ENCODE data around the gene ABCB8.

Gene ABCB8

GRCh38 chr7:151094675-151095074 lies 66.4 kb downstream of the ABCB8 start:
- DNase-seq (ENCODE audit: low spot score) (no peak), ATAC-seq (ENCODE audit: low read depth) (no peak)
- no peak for TF ChIP-seq CTCF (IDR thresholded peaks at IDR 0.05; ENCODE audit: poor library complexity, severe bottlenecking)
- Histone ChIP-seq H3K9me3 (ENCODE audit: severe bottlenecking) (no peaks in the 10 kb centered on the region), H3K36me3 (ENCODE audit: low read depth) (peaks cover 39% of the 10 kb centered on the region), H3K27ac (ENCODE audit: poor library complexity, severe bottlenecking) (no peak overlapping the region), H3K27me3 (ENCODE audit: insufficient read depth, poor library complexity, severe bottlenecking) (no peaks in the 10 kb centered on the region), H3K4me3 (ENCODE audit: severe bottlenecking) (no peak overlapping the region), H3K4me1 (ENCODE audit: insufficient read depth, poor library complexity, severe bottlenecking) (no peaks in the 10 kb centered on the region)

- no peak overlapping the region for H3K4me3 ChIP-seq (ENCODE audit: severe bottlenecking)
- H3K27me3 ChIP-seq (ENCODE audit: insufficient read depth, poor library complexity, severe bottlenecking), result no peaks in the 10 kb centered on the region
- H3K36me3 ChIP-seq (ENCODE audit: low read depth), result peaks cover 39% of the 10 kb centered on the region
- ATAC-seq (ENCODE audit: low read depth), result 0 out of 3 replicates have a peak, but pooled peaks have one; percentile 12
- H3K27ac ChIP-seq (ENCODE audit: poor library complexity, severe bottlenecking), result no peak overlapping the region
- H3K4me1 ChIP-seq (ENCODE audit: insufficient read depth, poor library complexity, severe bottlenecking), result no peaks in the 10 kb centered on the region
- no peak for TF ChIP-seq CTCF (IDR thresholded peaks at IDR 0.05; ENCODE audit: poor library complexity, severe bottlenecking)
- no peaks in the 10 kb centered on the region for H3K9me3 ChIP-seq (ENCODE audit: severe bottlenecking)
- DNase-seq (ENCODE audit: low spot score), result no peak
Measured at GRCh38 chr7:151095123-151095797, 67.0 kb downstream of the ABCB8 start.

- no peak for DNase-seq (ENCODE audit: low spot score)
- no peaks in the 10 kb centered on the region for H3K4me1 ChIP-seq (ENCODE audit: insufficient read depth, poor library complexity, severe bottlenecking)
- H3K27me3 ChIP-seq (ENCODE audit: insufficient read depth, poor library complexity, severe bottlenecking), result no peaks in the 10 kb centered on the region
- H3K4me3 ChIP-seq (ENCODE audit: severe bottlenecking), result no peak overlapping the region
- H3K9me3 ChIP-seq (ENCODE audit: severe bottlenecking), result no peaks in the 10 kb centered on the region
- ATAC-seq (ENCODE audit: low read depth), result no peak
- H3K27ac ChIP-seq (ENCODE audit: poor library complexity, severe bottlenecking), result no peak overlapping the region
- no peak for TF ChIP-seq CTCF (IDR thresholded peaks at IDR 0.05; ENCODE audit: poor library complexity, severe bottlenecking)
- H3K36me3 ChIP-seq (ENCODE audit: low read depth), result peaks cover 36% of the 10 kb centered on the region
Measured at GRCh38 chr7:151095828-151096475, 67.7 kb downstream of the ABCB8 start.
